Stimulated activated CD4-positive, alpha-beta T cell treated with anti-CD3 and anti-CD28 coated beads, Interleukin-12 subunit alpha, Interleukin-12 subunit beta, amount 100 ng/mL, for 24 hours (primary cell): ENCODE measurements around the gene SUPT3H.

Source experiments
- DNase-seq, 2 experiments: peaks; one replicate each; pipeline ENCODE4 v3.0.0-alpha.2; 2020; ENCODE audit warnings: low read depth in 2 of 2

The SUPT3H gene

GRCh38 chr6:45377554-45378333, at the start of gene SUPT3H:
Gene SUPT3H (minus strand): TSS chr6:45377934.
- DNase-seq, result peak; percentile 94

- no peak for DNase-seq
Observed at GRCh38 chr6:45426251-45426650, 48.5 kb upstream of the SUPT3H start.

- peak in 1 of 2 experiments; percentile 35 for DNase-seq
Observed at GRCh38 chr6:45424451-45424861, 46.7 kb upstream of the SUPT3H start.

- peak in 1 of 2 experiments; percentile 8 for DNase-seq
Observed at GRCh38 chr6:45423824-45424450, 46.2 kb upstream of the SUPT3H start.

GRCh38 chr6:45423111-45423823, 45.5 kb upstream of the SUPT3H start:
- peak in 1 of 2 experiments; percentile 33 for DNase-seq

GRCh38 chr6:45422503-45423110, 44.9 kb upstream of the SUPT3H start:
- DNase-seq, result peak in 1 of 2 experiments; percentile 36

- DNase-seq, result peak in 1 of 2 experiments; percentile 48
Observed at GRCh38 chr6:45421709-45422502, 44.2 kb upstream of the SUPT3H start.

- no peak for DNase-seq
Observed at GRCh38 chr6:45420909-45421708, 43.4 kb upstream of the SUPT3H start.

- peak; percentile 39 to 54 for DNase-seq
Observed at GRCh38 chr6:45420083-45420908, 42.6 kb upstream of the SUPT3H start.

- DNase-seq, result peak; percentile 49 to 57
Observed at GRCh38 chr6:45419571-45420082, 41.9 kb upstream of the SUPT3H start.

- DNase-seq, result no peak
Observed at GRCh38 chr6:45417436-45417835, 39.7 kb upstream of the SUPT3H start.

- no peak for DNase-seq
Observed at GRCh38 chr6:45416700-45417099, 39.0 kb upstream of the SUPT3H start.

- no peak for DNase-seq
Observed at GRCh38 chr6:45415788-45416518, 38.2 kb upstream of the SUPT3H start.

GRCh38 chr6:45415315-45415714, 37.6 kb upstream of the SUPT3H start:
- no peak for DNase-seq

GRCh38 chr6:45411959-45412358, 34.2 kb upstream of the SUPT3H start:
- DNase-seq, result no peak

GRCh38 chr6:45400021-45400420, 22.3 kb upstream of the SUPT3H start:
- no peak for DNase-seq

GRCh38 chr6:45398075-45398813, 20.5 kb upstream of the SUPT3H start:
- DNase-seq, result no peak

- no peak for DNase-seq
Observed at GRCh38 chr6:45394586-45395095, 16.9 kb upstream of the SUPT3H start.
